Measurements from ENCODE around the gene ACTR3C.

DNA sequence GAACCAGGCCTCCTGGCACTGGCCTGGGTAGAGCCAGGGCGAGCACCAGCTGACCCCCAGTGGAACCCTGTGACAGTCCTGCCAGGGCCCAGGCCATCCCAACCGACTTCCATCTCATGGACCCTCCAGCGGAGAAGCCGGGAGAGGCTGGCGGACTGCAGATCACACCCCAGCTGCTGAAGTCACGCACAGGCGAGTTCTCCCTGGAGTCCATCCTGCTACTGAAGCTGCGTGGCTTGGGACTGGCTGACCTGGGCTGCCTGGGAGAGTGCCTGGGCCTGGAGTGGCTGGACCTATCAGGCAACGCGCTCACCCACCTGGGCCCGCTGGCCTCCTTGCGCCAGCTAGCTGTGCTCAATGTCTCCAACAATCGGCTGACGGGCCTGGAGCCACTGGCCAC lies 13.4 kb upstream of the ACTR3C start:
- TF ChIP-seq, protein P1, sequence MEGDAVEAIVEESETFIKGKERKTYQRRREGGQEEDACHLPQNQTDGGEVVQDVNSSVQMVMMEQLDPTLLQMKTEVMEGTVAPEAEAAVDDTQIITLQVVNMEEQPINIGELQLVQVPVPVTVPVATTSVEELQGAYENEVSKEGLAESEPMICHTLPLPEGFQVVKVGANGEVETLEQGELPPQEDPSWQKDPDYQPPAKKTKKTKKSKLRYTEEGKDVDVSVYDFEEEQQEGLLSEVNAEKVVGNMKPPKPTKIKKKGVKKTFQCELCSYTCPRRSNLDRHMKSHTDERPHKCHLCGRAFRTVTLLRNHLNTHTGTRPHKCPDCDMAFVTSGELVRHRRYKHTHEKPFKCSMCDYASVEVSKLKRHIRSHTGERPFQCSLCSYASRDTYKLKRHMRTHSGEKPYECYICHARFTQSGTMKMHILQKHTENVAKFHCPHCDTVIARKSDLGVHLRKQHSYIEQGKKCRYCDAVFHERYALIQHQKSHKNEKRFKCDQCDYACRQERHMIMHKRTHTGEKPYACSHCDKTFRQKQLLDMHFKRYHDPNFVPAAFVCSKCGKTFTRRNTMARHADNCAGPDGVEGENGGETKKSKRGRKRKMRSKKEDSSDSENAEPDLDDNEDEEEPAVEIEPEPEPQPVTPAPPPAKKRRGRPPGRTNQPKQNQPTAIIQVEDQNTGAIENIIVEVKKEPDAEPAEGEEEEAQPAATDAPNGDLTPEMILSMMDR (conservative IDR thresholded peaks at IDR 0.05; ENCODE audit: low read depth, low read length): no peak
- TF ChIP-seq EZH2 (IDR thresholded peaks at IDR 0.05; ENCODE audit: borderline replicate concordance, low read depth, low read length, poor library complexity, severe bottlenecking): no peak
